ENCODE data around the gene VTI1A. TPM values are rescaled to one million over a fixed set of nuclear protein-coding genes. Genes with fewer than 3 reads are reported as not detected.

VTI1A gene
- total RNA-seq, 1 experiment from 2014 or later = 44.4 TPM

- no peak for DNase-seq (ENCODE audit: unreplicated experiment)
- no peak overlapping the region for H3K4me3 Mint-ChIP-seq (ENCODE audit: unreplicated experiment)
- intact Hi-C loops (cut with micrococcal nuclease) = no loop called here
- no peaks in the 10 kb centered on the region for H3K36me3 Mint-ChIP-seq (ENCODE audit: insufficient read depth, unreplicated experiment)
- BruUV-seq (replicated peaks) = no TSS peak
- H3K27me3 Mint-ChIP-seq (ENCODE audit: insufficient read depth, unreplicated experiment) = no peaks in the 10 kb centered on the region
- TF ChIP-seq CTCF (IDR thresholded peaks at IDR 0.05; ENCODE audit: unreplicated experiment) = no peak
- no peak overlapping the region for H3K27ac Mint-ChIP-seq (ENCODE audit: low read depth, unreplicated experiment)
- peaks cover 7% of the 10 kb centered on the region for H3K9me3 Mint-ChIP-seq (ENCODE audit: unreplicated experiment)
- H3K4me1 Mint-ChIP-seq (ENCODE audit: insufficient read depth, unreplicated experiment) = no peaks in the 10 kb centered on the region
- ChIA-PET POLR2A (interaction anchor here (1.1 kb wide), 1 partner anchor 11 kb away, joined by 3 read pairs; no protein-coding TSS in a partner anchor), CTCF (interaction anchor here (0.7 kb wide), 1 partner anchor 1730 kb away, joined by 4 read pairs; no protein-coding TSS in a partner anchor)
Measured at GRCh38 chr10:112502536-112502935, 55.5 kb downstream of the VTI1A start.

- Mint-ChIP-seq H3K4me1 (ENCODE audit: insufficient read depth, unreplicated experiment) (no peaks in the 10 kb centered on the region), H3K9me3 (ENCODE audit: unreplicated experiment) (peaks cover 7% of the 10 kb centered on the region), H3K4me3 (ENCODE audit: unreplicated experiment) (no peak overlapping the region), H3K36me3 (ENCODE audit: insufficient read depth, unreplicated experiment) (no peaks in the 10 kb centered on the region), H3K27ac (ENCODE audit: low read depth, unreplicated experiment) (no peak overlapping the region), H3K27me3 (ENCODE audit: insufficient read depth, unreplicated experiment) (no peaks in the 10 kb centered on the region)
- POLR2A ChIA-PET = no interaction called here
- CTCF ChIA-PET = no interaction called here
- DNase-seq (ENCODE audit: unreplicated experiment) = no peak
- no peak for TF ChIP-seq CTCF (IDR thresholded peaks at IDR 0.05; ENCODE audit: unreplicated experiment)
- no TSS peak for BruUV-seq (replicated peaks)
- intact Hi-C loops (cut with micrococcal nuclease) = no loop called here
Measured at GRCh38 chr10:112503643-112504042, 56.6 kb downstream of the VTI1A start.

GRCh38 chr10:112507046-112507445 is 60.0 kb downstream of the VTI1A start:
- Mint-ChIP-seq H3K27ac (ENCODE audit: low read depth, unreplicated experiment) (no peak overlapping the region), H3K4me3 (ENCODE audit: unreplicated experiment) (no peak overlapping the region), H3K36me3 (ENCODE audit: insufficient read depth, unreplicated experiment) (no peaks in the 10 kb centered on the region), H3K27me3 (ENCODE audit: insufficient read depth, unreplicated experiment) (no peaks in the 10 kb centered on the region), H3K9me3 (ENCODE audit: unreplicated experiment) (no peaks in the 10 kb centered on the region), H3K4me1 (ENCODE audit: insufficient read depth, unreplicated experiment) (no peaks in the 10 kb centered on the region)
- POLR2A ChIA-PET = interaction anchor here (0.7 kb wide), 1 partner anchor 882 kb away, joined by 3 read pairs; no protein-coding TSS in a partner anchor
- no peak for TF ChIP-seq CTCF (IDR thresholded peaks at IDR 0.05; ENCODE audit: unreplicated experiment)
- CTCF ChIA-PET = interaction anchor here (0.6 to 1.5 kb wide), 3 partner anchors 17 to 327 kb away, joined by 3 to 4 read pairs (median 4); no protein-coding TSS in a partner anchor
- intact Hi-C loops (cut with micrococcal nuclease) = no loop called here
- DNase-seq (ENCODE audit: unreplicated experiment) = no peak
- BruUV-seq (replicated peaks) = no TSS peak

- intact Hi-C loops (cut with micrococcal nuclease) = no loop called here
- Mint-ChIP-seq H3K27ac (ENCODE audit: low read depth, unreplicated experiment) (no peak overlapping the region), H3K4me1 (ENCODE audit: insufficient read depth, unreplicated experiment) (no peaks in the 10 kb centered on the region), H3K36me3 (ENCODE audit: insufficient read depth, unreplicated experiment) (no peaks in the 10 kb centered on the region), H3K9me3 (ENCODE audit: unreplicated experiment) (no peaks in the 10 kb centered on the region), H3K27me3 (ENCODE audit: insufficient read depth, unreplicated experiment) (no peaks in the 10 kb centered on the region), H3K4me3 (ENCODE audit: unreplicated experiment) (no peak overlapping the region)
- DNase-seq (ENCODE audit: unreplicated experiment) = no peak
- ChIA-PET CTCF (interaction anchor here (0.9 to 1.5 kb wide), 2 partner anchors 18 to 32 kb away, joined by 4 read pairs; no protein-coding TSS in a partner anchor), POLR2A (interaction anchor here (0.7 to 1.2 kb wide), 2 partner anchors 17 to 881 kb away, joined by 3 read pairs; no protein-coding TSS in a partner anchor)
- BruUV-seq (replicated peaks) = no TSS peak
- TF ChIP-seq CTCF (IDR thresholded peaks at IDR 0.05; ENCODE audit: unreplicated experiment) = no peak
Measured at GRCh38 chr10:112507988-112508387, 61.0 kb downstream of the VTI1A start.

Data from MCF 10A (cell line).